ENCODE results near the gene PTPRN2.
"Not testable (repeated sequence)": the region's sequence is repeated elsewhere in the genome, so short reads cannot be mapped to it uniquely, and the experiment has no call there.

PTPRN2 gene

GRCh38 chr7:158150234-158150633 lies 437.4 kb downstream of the PTPRN2 start:
- H3K4me3 ChIP-seq = no peak overlapping the region
- no peak overlapping the region for H3K27ac ChIP-seq
- no peak for TF ChIP-seq CTCF (IDR thresholded peaks at IDR 0.05)
- DNase-seq (ENCODE audit: low spot score) = no peak

DNA sequence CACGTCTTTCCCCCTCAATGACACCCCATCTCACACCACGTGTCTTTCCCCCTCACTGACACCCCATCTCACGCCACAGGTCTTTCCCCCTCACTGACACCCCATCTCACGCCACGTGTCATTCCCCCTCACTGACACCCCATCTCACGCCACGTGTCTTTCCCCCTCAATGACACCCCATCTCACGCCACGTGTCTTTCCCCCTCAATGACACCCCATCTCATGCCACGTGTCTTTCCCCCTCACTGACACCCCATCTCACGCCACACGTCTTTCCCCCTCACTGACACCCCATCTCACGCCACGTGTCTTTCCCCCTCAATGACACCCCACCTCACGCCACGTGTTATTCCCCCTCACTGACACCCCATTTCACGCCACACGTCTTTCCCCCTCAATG lies 440.2 kb downstream of the PTPRN2 start:
- not testable (repeated sequence) for H3K27ac ChIP-seq; H3K4me3 ChIP-seq; DNase-seq (ENCODE audit: low spot score)

DNA sequence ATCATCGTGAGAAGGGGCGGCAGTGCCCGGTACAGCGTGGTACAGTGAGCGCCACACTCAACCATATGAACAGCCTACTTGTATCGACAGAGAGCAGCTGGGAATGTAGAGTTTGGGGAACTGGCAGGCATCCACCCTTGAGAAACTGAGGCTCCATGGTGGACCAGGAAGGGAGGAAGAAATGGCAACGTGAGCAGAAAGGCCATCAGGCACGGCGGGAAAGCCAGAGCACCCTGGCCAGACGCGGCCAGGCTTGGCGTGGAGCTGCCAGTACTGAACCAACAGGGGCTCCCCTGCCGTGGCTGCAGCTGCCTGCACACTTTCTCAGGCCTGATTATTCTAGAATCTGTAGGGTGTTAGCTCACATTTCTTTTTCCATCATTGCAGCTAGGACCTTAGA lies 442.3 kb downstream of the PTPRN2 start:
- no peak overlapping the region for H3K27ac ChIP-seq
- H3K4me3 ChIP-seq = no peak overlapping the region
- no peak for DNase-seq (ENCODE audit: low spot score)
- TF ChIP-seq CTCF (IDR thresholded peaks at IDR 0.05) = no peak

DNA sequence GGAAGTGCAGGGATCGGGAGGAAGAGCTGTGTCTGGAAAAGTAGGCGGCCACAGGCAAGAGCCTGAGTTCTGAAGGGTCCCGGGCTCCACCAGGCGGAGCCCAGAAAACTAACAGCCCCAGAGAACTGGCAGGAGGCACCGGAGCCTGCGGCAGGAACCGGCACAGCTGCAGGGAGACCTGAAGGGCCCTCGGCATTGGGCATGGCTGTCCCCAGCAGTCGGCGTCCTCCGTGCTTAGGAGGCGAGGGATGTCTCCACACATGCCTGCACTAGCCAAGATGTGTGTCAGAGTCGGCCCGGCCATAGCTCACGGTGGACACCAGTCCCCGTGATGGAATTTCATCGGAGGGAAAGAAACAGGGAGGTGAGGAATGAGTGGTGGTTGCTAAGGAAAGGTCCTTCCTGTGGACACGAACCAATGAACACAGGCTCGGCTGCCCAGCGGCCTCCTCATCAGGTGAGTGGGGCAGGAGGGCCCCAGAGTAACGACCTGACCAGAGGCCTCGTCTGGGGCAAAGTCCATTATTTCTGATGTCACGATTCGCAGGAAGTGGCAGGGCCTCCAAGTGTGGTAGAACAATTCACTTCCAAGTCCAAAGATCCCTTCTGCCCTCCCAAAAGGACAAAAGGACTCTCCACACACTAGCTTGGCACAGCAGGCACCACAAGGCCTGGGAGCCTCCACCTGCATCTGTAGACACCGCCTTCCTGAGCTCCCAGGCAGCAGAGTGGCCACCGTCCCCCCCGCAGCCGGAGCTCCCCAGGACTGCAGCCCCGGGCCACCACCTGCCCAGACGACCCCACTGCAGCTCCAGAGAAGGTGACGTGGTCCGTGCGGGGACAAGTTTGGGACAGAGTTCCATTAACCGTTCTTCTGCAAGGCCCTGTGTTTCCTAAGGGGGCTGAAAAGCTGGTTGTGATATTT lies 444.2 kb downstream of the PTPRN2 start:
- Histone ChIP-seq H3K4me3 (no peak overlapping the region), H3K27ac (no peak overlapping the region)
- DNase-seq (ENCODE audit: low spot score) = no peak
- no peak for TF ChIP-seq CTCF (IDR thresholded peaks at IDR 0.05)

DNA sequence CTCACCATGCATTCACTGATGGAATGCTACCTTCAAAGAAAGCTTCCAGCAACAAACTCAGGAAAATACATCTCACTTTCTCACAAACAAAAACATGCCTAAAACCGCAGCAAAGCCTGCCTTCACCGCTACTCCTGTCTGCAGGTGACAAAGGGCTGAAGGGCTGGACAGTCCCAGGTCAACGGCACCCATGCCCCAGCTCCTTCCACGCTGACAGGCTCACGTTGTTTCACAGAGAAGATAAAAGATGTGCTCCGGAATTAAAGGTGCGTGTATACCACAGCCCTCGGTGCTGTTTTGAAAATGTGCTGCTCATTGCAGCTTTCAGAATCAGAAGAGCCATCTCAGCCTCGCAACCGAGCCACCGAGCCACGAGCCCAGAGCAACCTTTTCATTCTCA lies 445.0 kb downstream of the PTPRN2 start:
- DNase-seq (ENCODE audit: low spot score) = no peak
- Histone ChIP-seq H3K27ac (no peak overlapping the region), H3K4me3 (no peak overlapping the region)
- TF ChIP-seq CTCF (IDR thresholded peaks at IDR 0.05) = no peak

DNA sequence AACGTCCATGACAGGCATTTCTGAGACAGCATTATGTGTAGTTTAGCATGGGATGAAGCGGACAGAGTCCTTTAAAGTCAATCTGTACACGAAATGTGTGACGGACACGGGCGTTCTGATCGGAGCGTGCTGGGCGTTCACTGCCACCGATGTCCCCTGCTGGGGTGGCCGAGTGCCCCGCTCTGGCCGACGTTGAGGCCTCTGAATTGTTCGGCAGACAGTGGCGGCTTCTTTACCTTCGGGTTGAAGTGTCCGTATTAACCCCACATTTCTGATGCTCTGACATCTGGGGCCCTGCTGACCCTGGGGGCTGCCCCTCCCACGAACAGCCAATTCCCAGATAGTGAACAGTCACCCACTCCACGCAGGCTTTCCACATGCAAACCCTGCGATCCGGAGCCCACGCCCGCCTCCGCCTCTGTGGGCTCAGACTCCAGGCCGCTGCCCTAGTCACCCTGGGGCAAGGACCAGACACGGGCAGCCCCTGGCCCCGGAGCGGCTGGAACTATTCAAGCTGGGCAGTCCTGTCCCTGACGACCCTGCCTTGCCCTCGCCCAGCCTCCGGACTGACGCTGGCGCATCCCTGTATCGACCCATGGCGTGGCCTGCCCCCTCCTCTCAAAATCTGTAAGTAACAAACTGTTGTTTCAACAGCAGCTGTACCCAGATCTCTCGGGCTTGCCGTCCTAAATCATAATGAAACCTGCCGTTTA lies 445.7 kb downstream of the PTPRN2 start:
- no peak for DNase-seq (ENCODE audit: low spot score)
- TF ChIP-seq CTCF (IDR thresholded peaks at IDR 0.05) = no peak
- no peak overlapping the region for H3K27ac ChIP-seq
- no peak overlapping the region for H3K4me3 ChIP-seq

- no peak for TF ChIP-seq CTCF (IDR thresholded peaks at IDR 0.05)
- no peak overlapping the region for H3K4me3 ChIP-seq
- no peak for DNase-seq (ENCODE audit: low spot score)
- no peak overlapping the region for H3K27ac ChIP-seq
Observed at GRCh38 chr7:158141221-158141582, 446.4 kb downstream of the PTPRN2 start.
